Esophagus muscularis mucosa (tissue), 4 donors: ENCODE results near the gene VRK1. TPM values are rescaled to one million over a fixed set of nuclear protein-coding genes. Genes with fewer than 3 reads are reported as not detected.

Experiments
- DNase-seq: peaks from one replicate; pipeline ENCODE4 v3.0.0-alpha.2; 2017; ENCODE audit errors: extremely low spot score
- H3K27ac ChIP-seq, 4 donors: fragments of 200-600 bp; sonication (generic); replicated peaks in 1 of 4; 1 replicate in 3 of 4; 2 replicates in 1 of 4; pipeline ENCODE4 v1.5.1; 2016 to 2019; ENCODE audit warnings: mild to moderate bottlenecking in 1 of 4
- H3K27me3 ChIP-seq, 4 donors: fragments of 200-600 bp; sonication (generic); one replicate each; pipeline versions ENCODE4 v1.5.1 to v1.6.0; 2016 to 2019
- H3K36me3 ChIP-seq, 4 donors: fragments of 200-600 bp; sonication (generic); one replicate each; pipeline ENCODE4 v1.5.1; 2016 to 2019
- H3K4me1 ChIP-seq, 4 donors: fragments of 200-600 bp; sonication (generic); one replicate each; pipeline ENCODE4 v1.5.1; 2016 to 2019
- H3K4me3 ChIP-seq, 4 donors: fragments of 200-600 bp; sonication (generic); 1 replicate in 2 of 4; 2 replicates in 2 of 4; pipeline ENCODE4 v1.5.1; 2016 to 2019; ENCODE audit warnings: mild to moderate bottlenecking in 4 of 4, moderate library complexity in 1 of 4
- H3K9me3 ChIP-seq, 4 donors: fragments of 200-600 bp; sonication (generic); 1 replicate in 3 of 4; 2 replicates in 1 of 4; pipeline ENCODE4 v1.5.1; 2016 to 2019
- CTCF ChIP-seq, 3 experiments: fragments of 200-600 bp in 2 of 3; fragments of 450-650 bp in 1 of 3; sonication (generic) in 2 of 3; IDR thresholded peaks; one replicate each; pipeline ENCODE4 v1.5.1; 2017 to 2019; ENCODE audit warnings: antibody characterized with exemption in 3 of 3, mild to moderate bottlenecking in 2 of 3, moderate library complexity in 1 of 3
- EP300 ChIP-seq: sonication (generic); formaldehyde crosslinking; IDR thresholded peaks from one replicate; pipeline ENCODE4 v1.6.1; 2017; ENCODE audit warnings: antibody characterized with exemption
- POLR2A ChIP-seq: fragments of 450-650 bp; IDR thresholded peaks from one replicate; pipeline ENCODE4 v1.6.1; 2017; ENCODE audit warnings: antibody characterized with exemption, moderate library complexity, mild to moderate bottlenecking, low read depth
- POLR2AphosphoS5 ChIP-seq, 2 donors: sonication (generic); formaldehyde crosslinking; IDR thresholded peaks; one replicate each; pipeline ENCODE4 v1.6.1; 2017; ENCODE audit warnings: antibody characterized with exemption in 2 of 2
- WGBS: methylation state at CpG from one replicate; pipeline ENCODE4 v1.1.5; 2018; 5-methylcytosine and 5-hydroxymethylcytosine counted together
- intact Hi-C: fragments of 100-400 bp; cut with DNase I; formaldehyde crosslinking; loops from one replicate; pipeline ENCODE4 v1.15.1; 2023
- total RNA-seq, 4 donors: library from RNA; depleted of rRNA; stranded (reverse); fragments of >200 nt; gene quantifications; one replicate each; pipeline versions ENCODE4 v1.1.0 to v1.2.1, GENCODE V29; 2016

VRK1 gene
- total RNA-seq, 4 donors from 2014 or later = 10.1 to 17.9 (median 14.3) TPM

- no peaks in the 10 kb centered on the region for H3K4me1 ChIP-seq
- H3K27me3 ChIP-seq = no peaks in the 10 kb centered on the region
- H3K9me3 ChIP-seq = no peaks in the 10 kb centered on the region
- no peak for DNase-seq
- no peak overlapping the region for H3K4me3 ChIP-seq
- 89% methylated on average over 5 of the region's 5 CpGs for WGBS
- intact Hi-C loops = no loop called here
- no peak overlapping the region for H3K27ac ChIP-seq
- TF ChIP-seq POLR2A (no peak), CTCF (IDR thresholded peaks at IDR 0.05) (no peak), POLR2AphosphoS5 (IDR thresholded peaks at IDR 0.05) (no peak), EP300 (no peak)
- H3K36me3 ChIP-seq = no peaks in the 10 kb centered on the region
These were observed 66.3 kb downstream of the VRK1 start for GRCh38 chr14:96863327-96863985.

GRCh38 chr14:96863986-96864330, 66.8 kb downstream of the VRK1 start:
- intact Hi-C loops = no loop called here
- WGBS = 98% methylated on average over 3 of the region's 3 CpGs
- Histone ChIP-seq H3K36me3 (no peaks in the 10 kb centered on the region), H3K27ac (no peak overlapping the region), H3K4me1 (no peaks in the 10 kb centered on the region), H3K9me3 (no peaks in the 10 kb centered on the region), H3K4me3 (no peak overlapping the region), H3K27me3 (no peaks in the 10 kb centered on the region)
- DNase-seq = no peak
- TF ChIP-seq EP300 (no peak), POLR2AphosphoS5 (IDR thresholded peaks at IDR 0.05) (no peak), CTCF (IDR thresholded peaks at IDR 0.05) (no peak), POLR2A (no peak)

- Histone ChIP-seq H3K27me3 (no peaks in the 10 kb centered on the region), H3K36me3 (no peaks in the 10 kb centered on the region), H3K4me1 (no peaks in the 10 kb centered on the region), H3K9me3 (no peaks in the 10 kb centered on the region), H3K27ac (no peak overlapping the region), H3K4me3 (no peak overlapping the region)
- no peak for TF ChIP-seq EP300
- no peak for TF ChIP-seq CTCF (IDR thresholded peaks at IDR 0.05)
- no peak for TF ChIP-seq POLR2AphosphoS5 (IDR thresholded peaks at IDR 0.05)
- TF ChIP-seq POLR2A = no peak
- DNase-seq = no peak
- WGBS = 87% methylated on average over 3 of the region's 3 CpGs
- intact Hi-C loops = no loop called here
These were observed 70.5 kb downstream of the VRK1 start for GRCh38 chr14:96867634-96868033.

- intact Hi-C loops = no loop called here
- H3K27me3 ChIP-seq = no peaks in the 10 kb centered on the region
- no peak for TF ChIP-seq EP300
- no peak for TF ChIP-seq POLR2AphosphoS5 (IDR thresholded peaks at IDR 0.05)
- TF ChIP-seq CTCF (IDR thresholded peaks at IDR 0.05) = no peak
- no peak for TF ChIP-seq POLR2A
These were observed 76.9 kb downstream of the VRK1 start for GRCh38 chr14:96874127-96874526.

GRCh38 chr14:96876747-96877146, 79.6 kb downstream of the VRK1 start:
- no peaks in the 10 kb centered on the region for H3K4me1 ChIP-seq
- no peak for DNase-seq
- TF ChIP-seq POLR2A (no peak), POLR2AphosphoS5 (IDR thresholded peaks at IDR 0.05) (no peak), CTCF (IDR thresholded peaks at IDR 0.05) (no peak), EP300 (no peak)
- peaks cover 0 to 9% (median 0%) of the 10 kb centered on the region in 4 donors for H3K36me3 ChIP-seq
- no peaks in the 10 kb centered on the region for H3K27me3 ChIP-seq
- H3K27ac ChIP-seq = no peak overlapping the region
- H3K9me3 ChIP-seq = no peaks in the 10 kb centered on the region
- no peak overlapping the region for H3K4me3 ChIP-seq
- intact Hi-C loops = no loop called here

More at GRCh38 chr14:96874127-96874526, 76.9 kb downstream of the VRK1 start:
- Histone ChIP-seq H3K4me3 (no peak overlapping the region), H3K27ac (no peak overlapping the region), H3K36me3 (peaks cover 0 to 9% (median 0%) of the 10 kb centered on the region in 4 donors), H3K9me3 (no peaks in the 10 kb centered on the region), H3K4me1 (no peaks in the 10 kb centered on the region)
- no peak for DNase-seq
- 93% methylated on average over 4 of the region's 4 CpGs for WGBS
